ENCODE data around the gene SAPCD2. TPM values are rescaled to one million over a fixed set of nuclear protein-coding genes. Genes with fewer than 3 reads are reported as not detected.
A peak's percentile ranks its signal among the peaks of the same experiment; 100 is the strongest.
"Not testable (repeated sequence)": the region's sequence is repeated elsewhere in the genome, so short reads cannot be mapped to it uniquely, and the experiment has no call there.

Gene SAPCD2
- total RNA-seq, 1 experiment from 2014 or later, result 69.8 TPM

DNA sequence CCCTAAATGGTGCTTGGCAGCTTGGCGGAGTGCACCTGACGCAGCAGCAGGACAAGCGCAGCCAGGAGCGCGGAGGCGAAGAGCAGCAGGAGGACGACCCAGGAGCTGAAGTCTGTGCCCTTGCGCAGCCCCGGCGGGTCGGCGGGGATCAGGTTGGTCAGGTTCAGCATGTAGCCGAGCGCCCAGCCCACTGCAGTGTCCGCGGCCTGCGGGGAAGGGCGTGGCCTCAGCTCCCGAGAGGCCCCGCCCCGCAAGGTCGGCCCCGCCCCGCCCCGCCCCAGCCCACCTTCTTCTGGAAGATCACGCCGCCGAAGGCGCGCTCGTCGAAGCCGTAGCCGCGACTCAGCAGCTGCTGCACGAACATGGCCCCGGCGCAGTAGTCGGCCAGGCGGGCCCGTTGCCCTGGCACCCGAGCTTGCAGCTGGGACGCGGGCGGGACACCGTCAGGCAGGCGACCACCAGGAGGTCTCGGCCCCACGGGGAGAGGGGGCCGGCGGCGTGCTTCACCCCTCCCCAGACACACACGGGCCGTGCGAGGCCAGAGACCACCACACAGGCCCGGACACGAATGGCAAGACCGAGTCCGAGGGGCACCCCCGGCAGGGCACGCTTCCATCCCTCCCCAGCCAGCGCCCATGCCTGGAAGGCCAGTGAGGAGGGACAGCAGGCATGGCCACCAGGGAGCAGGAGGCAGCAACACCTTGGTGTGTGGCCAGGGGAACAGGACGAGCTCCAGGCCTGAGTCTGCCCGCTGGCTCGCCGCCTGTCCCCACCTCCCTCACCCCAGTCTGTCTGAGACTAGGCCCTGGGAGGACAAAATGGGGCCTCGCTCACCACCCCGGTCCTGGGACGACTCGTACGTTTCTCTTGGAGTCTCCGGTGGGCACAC, 21.5 kb downstream of the SAPCD2 start:
- peak; percentile 63 for DNase-seq (ENCODE audit: low read depth)

- peak; percentile 90 for DNase-seq (ENCODE audit: low read depth)
Observed at GRCh38 chr9:137046088-137046787, 24.1 kb downstream of the SAPCD2 start, which contains the start of gene NPDC1. TSS of gene NPDC1 (minus strand) at chr9:137046177. CDS start at chr9:137045989, 188 bp downstream.

DNA sequence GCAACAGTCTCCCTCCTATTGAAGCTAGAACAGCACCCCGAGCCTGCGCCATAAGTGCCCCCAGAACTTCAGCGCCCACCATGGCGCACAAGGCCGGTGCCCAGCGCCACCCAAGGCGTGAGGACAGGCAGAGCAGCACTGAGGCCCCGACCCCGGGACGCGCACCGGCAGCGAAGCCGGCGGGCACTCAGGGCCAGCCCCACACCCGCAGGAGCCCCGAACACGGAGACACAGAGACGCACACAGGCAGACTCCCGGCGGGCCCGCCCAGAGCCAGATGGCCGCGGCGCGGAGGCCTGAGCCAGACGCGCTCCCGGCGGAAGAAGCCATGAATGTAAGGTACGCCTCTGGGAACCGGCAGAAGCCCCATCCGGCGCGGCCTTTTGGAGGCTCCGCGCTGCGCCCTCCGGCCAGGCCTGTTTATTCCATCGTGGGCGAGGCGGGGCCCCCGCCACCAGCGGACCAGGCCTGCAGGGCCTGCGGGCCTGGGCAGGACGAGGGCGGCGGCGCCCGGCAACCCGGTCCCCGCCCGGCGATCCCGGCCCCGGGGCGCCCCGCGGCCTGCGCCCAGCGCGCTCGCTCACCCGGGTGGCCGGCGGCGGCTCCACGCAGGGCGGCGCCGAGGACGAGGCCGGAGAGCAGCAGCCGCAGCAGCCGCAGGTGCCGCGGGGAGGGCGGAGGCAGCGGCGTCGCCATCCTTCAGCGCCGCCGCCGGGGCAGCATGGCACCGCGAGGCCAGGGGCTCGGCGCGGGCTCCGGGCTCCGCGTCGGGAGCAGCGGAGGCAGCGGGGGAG, 24.9 kb downstream of the SAPCD2 start:
- peak; percentile 70 for DNase-seq (ENCODE audit: low read depth)

DNA sequence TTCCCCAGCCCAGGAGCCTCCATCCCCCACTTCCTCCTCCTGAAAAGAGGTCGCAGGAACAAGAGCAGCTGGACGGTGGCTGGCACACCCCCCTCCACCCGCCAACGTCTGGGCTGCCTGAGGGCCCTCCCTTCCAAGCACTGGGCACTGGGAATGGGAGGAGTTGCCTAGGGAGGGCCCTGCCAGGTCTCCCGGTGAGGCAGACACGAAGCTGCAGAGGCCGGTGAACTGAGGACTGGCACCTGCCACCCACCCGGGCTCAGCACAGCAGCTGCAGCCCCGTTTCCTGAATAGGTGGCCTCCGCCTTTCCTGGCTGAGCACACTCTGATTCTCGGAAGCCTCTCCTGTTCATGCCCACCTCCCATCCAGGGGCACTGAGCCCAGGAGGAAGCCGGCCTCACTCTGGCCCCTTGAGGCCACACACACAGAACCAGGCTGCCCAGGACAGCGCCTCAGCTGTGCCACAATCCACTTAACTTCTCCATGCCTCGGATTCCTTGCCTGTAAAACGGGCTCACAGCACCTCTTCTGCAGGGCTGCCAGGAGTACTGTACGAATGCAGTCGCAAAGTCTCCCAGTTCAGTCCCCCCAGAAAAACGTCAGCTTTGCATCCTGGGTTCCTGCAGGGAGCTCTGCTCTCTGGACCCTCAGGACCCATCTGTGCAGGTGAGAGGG, 25.7 kb downstream of the SAPCD2 start:
- DNase-seq (ENCODE audit: low read depth), result peak; percentile 44

- DNase-seq (ENCODE audit: low read depth), result no peak
Observed at GRCh38 chr9:137044037-137044436, 26.3 kb downstream of the SAPCD2 start.

GRCh38 chr9:137042751-137043727, 27.3 kb downstream of the SAPCD2 start:
- DNase-seq (ENCODE audit: low read depth), result no peak

DNA sequence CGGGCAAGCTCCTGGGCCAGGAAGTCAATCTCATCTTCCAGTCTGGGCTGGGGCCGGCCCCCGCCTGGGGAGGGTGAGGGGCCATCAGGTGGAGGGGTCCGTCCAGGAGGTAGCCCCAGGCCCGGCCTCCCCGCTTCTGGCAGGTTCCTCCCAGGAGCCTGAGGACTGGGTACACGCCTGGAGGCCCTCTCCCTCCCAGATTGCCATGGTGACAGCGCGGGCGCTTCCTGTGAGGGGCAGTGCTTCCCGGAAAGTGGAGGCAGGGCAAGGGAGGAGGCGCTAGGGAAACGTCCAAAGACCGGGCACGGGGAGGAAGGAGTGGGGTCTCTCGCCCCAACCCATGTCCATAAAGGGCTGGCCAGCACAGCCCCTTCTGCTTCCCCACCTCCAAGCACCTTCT, 29.2 kb downstream of the SAPCD2 start:
- DNase-seq (ENCODE audit: low read depth), result no peak

- DNase-seq (ENCODE audit: low read depth), result no peak
Observed at GRCh38 chr9:137040568-137040967, 29.8 kb downstream of the SAPCD2 start.

DNA sequence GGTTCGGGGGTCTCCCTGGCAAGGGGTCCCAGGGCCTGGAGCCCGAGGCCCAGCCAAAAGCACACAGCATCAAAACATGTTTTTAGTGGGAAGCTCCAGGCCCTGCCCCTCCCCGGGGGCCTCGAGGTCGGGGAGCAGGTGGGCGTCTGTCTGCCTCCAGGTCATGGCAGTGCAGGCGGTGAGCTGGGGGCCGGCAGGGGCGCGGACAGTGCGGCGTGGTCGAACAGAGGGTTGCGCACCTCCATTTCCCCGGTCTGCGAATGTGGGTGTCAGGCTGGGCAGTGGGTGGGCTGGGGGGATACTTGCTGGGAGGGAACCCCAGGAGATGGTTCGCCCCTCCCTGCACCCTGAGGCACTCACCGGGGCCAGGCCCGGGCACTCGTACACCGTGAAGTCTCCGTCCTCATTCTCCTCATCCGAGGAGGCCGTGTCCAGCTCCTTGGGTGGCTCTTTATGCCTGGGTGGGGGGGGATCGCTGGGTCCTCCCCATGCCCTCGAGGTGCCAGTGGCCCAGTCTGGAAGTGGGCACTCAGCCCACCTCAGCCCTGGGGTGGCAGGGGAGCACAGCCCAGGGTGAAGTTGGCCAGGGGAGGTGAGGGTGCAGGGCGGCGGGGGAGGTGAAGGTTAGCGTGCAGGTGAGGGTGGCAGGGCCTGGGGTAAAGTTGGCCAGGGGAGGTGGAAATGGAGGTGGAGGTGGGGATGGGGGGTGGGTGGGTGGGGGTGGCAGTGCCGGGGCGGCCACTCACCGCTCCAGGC, 30.6 kb downstream of the SAPCD2 start:
- no peak for DNase-seq (ENCODE audit: low read depth)

GRCh38 chr9:137038916-137039315, 31.4 kb downstream of the SAPCD2 start:
- DNase-seq (ENCODE audit: low read depth), result no peak

DNA sequence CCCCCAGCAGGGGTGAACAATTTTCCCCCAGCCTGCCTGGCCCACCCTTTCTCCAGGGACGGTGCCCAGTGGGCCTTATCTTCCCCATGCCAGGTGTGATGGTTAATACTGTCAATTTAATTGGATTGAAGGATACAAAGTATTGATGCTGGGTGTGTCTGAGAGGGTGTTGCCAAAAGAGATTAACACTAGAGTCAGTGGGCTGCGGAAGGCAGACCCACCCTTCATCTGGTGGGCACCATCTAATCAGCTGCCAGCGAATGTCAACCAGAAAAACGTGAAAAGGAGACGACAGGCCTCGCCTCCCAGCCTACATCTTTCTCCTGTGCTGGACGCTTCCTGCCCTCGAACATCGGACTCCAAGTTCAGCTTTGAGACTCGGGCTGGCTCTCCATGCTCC, 32.9 kb downstream of the SAPCD2 start:
- no peak for DNase-seq (ENCODE audit: low read depth)

DNA sequence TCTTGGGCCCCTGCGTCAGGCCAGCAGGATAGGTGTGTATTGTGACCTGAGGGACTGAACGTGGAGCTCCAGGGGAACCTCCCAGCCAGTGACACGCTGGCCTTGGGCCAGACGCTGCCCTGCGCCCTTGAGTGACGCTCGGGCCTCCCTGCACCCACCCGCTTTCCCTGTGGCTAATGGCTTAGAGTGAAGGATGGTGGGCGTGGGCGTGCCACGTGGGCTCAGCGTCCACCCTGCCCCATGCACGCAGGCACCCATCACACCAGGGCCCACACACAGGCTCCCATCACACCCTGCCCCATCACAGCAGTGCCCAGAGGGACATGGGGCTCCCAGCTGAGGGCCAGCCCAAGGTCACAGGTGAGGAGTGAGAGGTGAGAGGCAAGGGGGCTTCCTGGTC, 33.3 kb downstream of the SAPCD2 start:
- DNase-seq (ENCODE audit: low read depth), result no peak

DNA sequence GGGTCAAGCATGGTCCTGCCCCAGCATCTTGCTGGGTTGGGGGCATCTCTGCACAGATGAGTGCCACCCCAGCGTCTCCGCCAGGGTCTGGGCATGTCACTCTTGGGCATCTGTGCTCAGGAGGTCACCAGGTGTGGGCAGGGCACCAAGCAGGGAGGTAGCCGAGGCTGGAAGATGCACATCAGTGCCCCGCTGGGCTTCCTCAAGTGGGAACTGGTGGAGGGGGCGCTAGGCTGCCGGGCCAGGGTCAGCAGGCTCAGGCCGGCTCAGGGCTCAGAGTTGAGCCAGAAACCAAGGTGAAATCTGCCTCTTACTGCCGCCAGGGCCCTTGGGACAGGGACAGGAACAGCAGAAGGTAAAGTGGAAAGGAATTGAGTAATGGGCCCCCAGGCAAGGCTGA, 34.4 kb downstream of the SAPCD2 start:
- DNase-seq (ENCODE audit: low read depth), result no peak

- no peak for DNase-seq (ENCODE audit: low read depth)
Observed at GRCh38 chr9:137035507-137035834, 34.9 kb downstream of the SAPCD2 start.

GRCh38 chr9:137034709-137035506, 35.4 kb downstream of the SAPCD2 start:
- peak; percentile 92 for DNase-seq (ENCODE audit: low read depth)

- DNase-seq (ENCODE audit: low read depth), result peak; percentile 45
Observed at GRCh38 chr9:137034039-137034708, 36.2 kb downstream of the SAPCD2 start.

GRCh38 chr9:137033481-137033880, 36.9 kb downstream of the SAPCD2 start:
- not testable (repeated sequence) for DNase-seq (ENCODE audit: low read depth)

GRCh38 chr9:137032858-137033257, 37.5 kb downstream of the SAPCD2 start:
- no peak for DNase-seq (ENCODE audit: low read depth)

Measured in Daoy (cell line).